Suppressor macrophage treated with lipopolysaccharide for 1 hour (primary cell): ENCODE results near the gene OR2W3.

Experiments used
- DNase-seq, 3 donors: peaks; one replicate each; pipeline ENCODE4 v3.0.0-alpha.2; 2020 to 2022

OR2W3 gene

GRCh38 chr1:247923941-247924340 is 28.6 kb downstream of the OR2W3 start:
- no peak for DNase-seq

GRCh38 chr1:247924868-247925267 is 29.5 kb downstream of the OR2W3 start, which contains the start of gene OR2AJ1:
TSS of gene OR2AJ1 (plus strand) at chr1:247924889. CDS start at chr1:247933769, 8,880 bp downstream.
- no peak for DNase-seq

GRCh38 chr1:247933989-247934388 is 38.6 kb downstream of the OR2W3 start:
- DNase-seq: no peak

- DNase-seq: no peak
Observed at GRCh38 chr1:247935781-247936180, 40.4 kb downstream of the OR2W3 start.

- DNase-seq: no peak
Observed at GRCh38 chr1:247936415-247936814, 41.0 kb downstream of the OR2W3 start.

GRCh38 chr1:247936965-247937734 is 41.8 kb downstream of the OR2W3 start:
- DNase-seq: peak; percentile 95 to 99 (median 97)

GRCh38 chr1:247942624-247943023 is 47.2 kb downstream of the OR2W3 start:
- no peak for DNase-seq
